GM21825 (cell line): ENCODE measurements around the gene IP6K2.

ENCODE experiments used
- ATAC-seq: cut with Tn5 transposase; IDR thresholded peaks from one replicate; pipeline ENCODE4 v1.9.1; 2021; ENCODE audit warnings: mild to moderate bottlenecking, moderate library complexity; ENCODE audit not compliant: unreplicated experiment

The IP6K2 gene

DNA sequence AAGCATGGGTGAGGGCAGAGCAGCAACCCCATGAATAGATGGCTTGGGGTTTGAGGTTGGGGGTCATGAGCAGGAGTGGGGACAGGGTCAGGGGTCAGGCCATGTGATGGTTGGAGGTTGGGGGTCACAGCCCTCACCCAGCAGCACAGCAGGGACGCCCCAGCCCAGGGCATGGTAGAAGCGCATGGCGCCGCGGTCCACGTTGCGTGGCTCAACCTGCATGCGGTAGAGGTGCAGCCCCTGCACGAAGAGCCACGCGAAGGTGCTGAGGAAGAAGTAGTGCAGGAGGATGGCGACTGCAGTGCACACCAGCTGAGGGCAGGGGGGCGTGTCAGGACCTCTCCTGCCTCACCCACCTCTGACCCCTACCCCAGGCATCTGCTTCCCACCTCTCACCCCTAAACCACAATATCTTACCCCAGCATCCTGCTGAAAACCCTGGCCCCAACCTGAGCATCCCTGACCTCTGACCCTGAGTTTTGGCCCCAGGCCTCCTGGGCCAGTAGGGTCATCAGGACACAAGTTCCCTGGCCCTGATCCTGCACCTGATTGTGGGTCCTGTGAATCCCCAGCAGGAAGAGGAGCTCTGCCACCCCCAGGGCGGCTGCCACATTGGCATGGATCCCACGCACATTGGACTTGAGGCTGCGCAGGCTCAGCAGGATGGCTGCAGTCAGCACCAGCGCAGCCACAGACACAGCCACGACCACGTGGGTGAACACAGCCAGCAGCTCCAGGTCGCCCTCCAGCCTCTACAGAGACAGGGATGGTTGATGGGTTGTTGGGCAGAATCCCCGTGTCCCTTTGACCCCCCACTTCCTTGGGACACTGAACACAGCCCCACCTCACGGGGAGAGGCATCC, 71.9 kb downstream of the IP6K2 start:
- ATAC-seq = no peak

DNA sequence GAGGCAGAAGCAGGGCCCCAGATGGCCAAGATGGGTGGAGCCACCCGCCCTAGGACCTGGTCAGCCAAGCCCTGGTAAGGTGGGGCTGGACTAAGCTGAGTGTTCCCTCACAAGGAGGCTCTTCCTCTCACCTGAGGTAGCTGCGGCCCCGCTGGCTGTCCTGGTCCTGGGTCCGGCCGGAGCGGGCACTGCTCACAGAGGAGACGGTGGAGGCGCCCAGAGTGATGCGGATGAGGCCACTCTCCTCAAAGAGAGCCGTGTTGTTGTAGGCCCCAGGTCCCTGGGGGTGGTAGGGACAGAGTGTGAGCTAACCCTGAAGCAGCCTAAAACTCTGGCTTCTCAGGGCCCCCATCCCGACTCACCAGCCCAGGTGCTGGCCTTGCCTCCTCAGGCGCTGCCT, 74.4 kb downstream of the IP6K2 start:
- no peak for ATAC-seq

DNA sequence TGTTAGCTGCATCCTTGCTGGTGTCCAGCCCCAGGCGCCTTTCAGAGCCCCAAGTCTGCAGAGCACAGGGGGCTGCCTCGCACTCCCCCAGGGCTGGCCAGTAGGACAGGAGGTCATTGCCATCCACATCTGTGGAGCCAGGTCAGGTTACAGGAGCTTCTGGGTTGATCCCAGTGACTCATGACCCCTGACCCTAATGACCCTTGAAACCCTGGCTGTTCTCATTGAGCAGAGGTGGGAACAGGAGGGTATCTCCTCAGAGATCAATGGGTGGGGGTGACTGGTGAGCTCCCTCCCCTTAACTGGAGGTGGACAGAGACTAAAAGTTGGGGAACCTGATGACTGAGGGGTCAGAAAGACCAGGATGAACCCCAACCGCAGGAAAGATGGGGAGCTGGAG, 75.6 kb downstream of the IP6K2 start:
- no peak for ATAC-seq

DNA sequence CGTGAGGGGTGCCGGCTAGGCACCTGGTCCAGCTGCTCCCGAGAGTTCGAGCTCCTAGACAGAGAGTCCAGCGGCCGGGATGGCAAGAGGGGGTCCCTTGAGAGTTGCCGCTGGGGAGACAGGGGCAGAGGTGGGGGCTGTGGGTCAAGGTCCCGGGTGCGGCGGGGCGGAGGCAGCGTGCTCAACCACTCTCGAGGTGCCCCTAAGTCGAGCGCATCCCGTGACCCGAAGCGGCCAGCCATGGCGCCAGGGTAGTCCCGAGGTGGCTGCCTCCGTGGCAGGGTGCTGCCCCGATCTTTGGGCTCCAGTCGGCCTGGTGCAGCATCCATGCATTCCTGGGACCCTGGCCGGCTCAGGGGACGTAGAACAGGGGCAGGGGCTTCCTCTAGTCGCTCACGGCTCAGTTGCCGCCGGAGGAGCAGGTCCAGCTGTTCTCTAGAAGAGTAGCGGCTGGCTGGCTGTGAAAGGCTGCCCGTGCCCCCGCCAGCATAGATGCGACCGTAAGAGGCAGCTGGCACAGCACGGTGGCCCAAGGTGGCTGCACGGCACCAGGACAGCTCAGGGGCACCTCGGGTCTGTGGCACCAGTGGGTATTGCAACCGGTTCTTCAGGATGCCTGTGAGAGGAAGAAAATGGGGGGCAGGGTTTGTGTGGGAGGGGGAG, 76.9 kb downstream of the IP6K2 start:
- no peak for ATAC-seq
